ENCODE results near the gene ATRNL1.

GRCh38 chr10:115992236-115992986, 899.2 kb downstream of the ATRNL1 start:
- no peak for TF ChIP-seq CTCF (IDR thresholded peaks at IDR 0.05)
- TF ChIP-seq TEAD1 (CRISPR knock-in tag; IDR thresholded peaks at IDR 0.05), result no peak
- TF ChIP-seq RELA (CRISPR knock-in tag; IDR thresholded peaks at IDR 0.05; ENCODE audit: borderline replicate concordance), result no peak
- no peak for TF ChIP-seq MLX (CRISPR knock-in tag; IDR thresholded peaks at IDR 0.05)
- no peak for TF ChIP-seq ZNF281 (CRISPR knock-in tag; IDR thresholded peaks at IDR 0.05)
- TF ChIP-seq SMAD4 (CRISPR knock-in tag; IDR thresholded peaks at IDR 0.05), result no peak
- TF ChIP-seq ZNF232 (CRISPR knock-in tag; IDR thresholded peaks at IDR 0.05), result no peak
- TF ChIP-seq SP1 (CRISPR knock-in tag; conservative IDR thresholded peaks at IDR 0.05), result no peak
- no peak for TF ChIP-seq ATF2 (CRISPR knock-in tag; IDR thresholded peaks at IDR 0.05; ENCODE audit: borderline replicate concordance, low read depth)
- TF ChIP-seq NFE2L1 (CRISPR knock-in tag; IDR thresholded peaks at IDR 0.05), result no peak
- TF ChIP-seq SMAD3 (CRISPR knock-in tag; IDR thresholded peaks at IDR 0.05; ENCODE audit: borderline replicate concordance), result no peak
- TF ChIP-seq PRDM15 (CRISPR knock-in tag; IDR thresholded peaks at IDR 0.05), result no peak
- TF ChIP-seq, protein P1, sequence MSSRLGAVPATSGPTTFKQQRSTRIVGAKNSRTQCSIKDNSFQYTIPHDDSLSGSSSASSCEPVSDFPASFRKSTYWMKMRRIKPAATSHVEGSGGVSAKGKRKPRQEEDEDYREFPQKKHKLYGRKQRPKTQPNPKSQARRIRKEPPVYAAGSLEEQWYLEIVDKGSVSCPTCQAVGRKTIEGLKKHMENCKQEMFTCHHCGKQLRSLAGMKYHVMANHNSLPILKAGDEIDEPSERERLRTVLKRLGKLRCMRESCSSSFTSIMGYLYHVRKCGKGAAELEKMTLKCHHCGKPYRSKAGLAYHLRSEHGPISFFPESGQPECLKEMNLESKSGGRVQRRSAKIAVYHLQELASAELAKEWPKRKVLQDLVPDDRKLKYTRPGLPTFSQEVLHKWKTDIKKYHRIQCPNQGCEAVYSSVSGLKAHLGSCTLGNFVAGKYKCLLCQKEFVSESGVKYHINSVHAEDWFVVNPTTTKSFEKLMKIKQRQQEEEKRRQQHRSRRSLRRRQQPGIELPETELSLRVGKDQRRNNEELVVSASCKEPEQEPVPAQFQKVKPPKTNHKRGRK (CRISPR knock-in tag; IDR thresholded peaks at IDR 0.05; ENCODE audit: borderline replicate concordance), result no peak
